A673 (cell line): ENCODE data around the gene ETV6. TPM values are rescaled to one million over a fixed set of nuclear protein-coding genes. Genes with fewer than 3 reads are reported as not detected.

ENCODE experiments used
- BruUV-seq: library from RNA; stranded (reverse); fragments of 400-500 nt; replicated peaks from 2 replicates; lab custom pipeline; 2021; lab: Mats Ljungman, UMichigan
- CTCF ChIA-PET: fragments of 300-600 bp; sonication (Branson Sonifier 250); formaldehyde crosslinking; loops from one replicate; lab custom pipeline; 2022; ENCODE audit warnings: antibody characterized with exemption; lab: Charles Lee
- POLR2A ChIA-PET: fragments of 300-600 bp; sonication (Branson Sonifier 250); formaldehyde crosslinking; loops from one replicate; lab custom pipeline; 2022; ENCODE audit warnings: antibody characterized with exemption; ENCODE audit not compliant: low non-redundant PET; lab: Charles Lee
- DNase-seq: peaks from one replicate; pipeline ENCODE4 v3.0.0-alpha.2; 2015; ENCODE audit warnings: low spot score
- H3K27ac ChIP-seq: fragments of 200-600 bp; sonication (generic); 2 replicates; pipeline ENCODE4 v1.5.1; 2016; ENCODE audit warnings: mixed run types, low read depth, mild to moderate bottlenecking, mixed read lengths, antibody characterized with exemption, low read length; ENCODE audit not compliant: poor library complexity, severe bottlenecking
- H3K27me3 ChIP-seq: fragments of 200-600 bp; sonication (generic); replicated peaks from 2 replicates; pipeline ENCODE4 v1.6.1; 2017; ENCODE audit warnings: mixed run types, low read depth, mild to moderate bottlenecking, mixed read lengths, antibody characterized with exemption, low read length; ENCODE audit not compliant: insufficient read depth, poor library complexity
- H3K36me3 ChIP-seq: fragments of 200-600 bp; sonication (generic); 2 replicates; pipeline ENCODE4 v1.6.1; 2016; ENCODE audit warnings: mixed run types, mild to moderate bottlenecking, mixed read lengths, antibody characterized with exemption, low read length; ENCODE audit not compliant: insufficient read depth, poor library complexity, severe bottlenecking
- H3K4me1 ChIP-seq: fragments of 200-600 bp; sonication (generic); 2 replicates; pipeline ENCODE4 v1.6.1; 2017; ENCODE audit warnings: mixed run types, mild to moderate bottlenecking, mixed read lengths, antibody characterized with exemption, low read length; ENCODE audit not compliant: insufficient read depth, poor library complexity, severe bottlenecking
- H3K4me3 ChIP-seq: fragments of 200-600 bp; sonication (generic); 2 replicates; pipeline ENCODE4 v1.5.1; 2016; ENCODE audit warnings: low read depth, mixed run types, mild to moderate bottlenecking, mixed read lengths, low read length; ENCODE audit not compliant: poor library complexity, severe bottlenecking
- H3K9me3 ChIP-seq: fragments of 200-600 bp; sonication (generic); 2 replicates; pipeline ENCODE4 v1.6.1; 2016; ENCODE audit warnings: mixed run types, low read depth, mild to moderate bottlenecking, mixed read lengths, antibody characterized with exemption, low read length; ENCODE audit not compliant: poor library complexity, severe bottlenecking
- CTCF ChIP-seq: fragments of 300-800, 200-600 bp; sonication (generic); conservative IDR thresholded peaks from 2 replicates; pipeline ENCODE4 v1.5.1; 2017; ENCODE audit warnings: low read depth, mild to moderate bottlenecking, antibody characterized with exemption, low read length, moderate library complexity, mixed read lengths
- EZH2 ChIP-seq: fragments of 200-600 bp; sonication (generic); IDR thresholded peaks from 2 replicates; pipeline ENCODE4 v1.6.1; 2017; ENCODE audit warnings: borderline replicate concordance, low read depth, mild to moderate bottlenecking, mixed read lengths, antibody characterized with exemption, low read length; ENCODE audit not compliant: poor library complexity, severe bottlenecking
- intact Hi-C: fragments of 100-400 bp; cut with micrococcal nuclease; formaldehyde crosslinking; loops from one replicate; pipeline ENCODE4 v1.10.0; 2022; ENCODE audit not compliant: unreplicated experiment
- total RNA-seq: library from RNA; stranded (reverse); gene quantifications from 2 replicates; pipeline ENCODE4 v1.2.3, GENCODE V29; 2021

Gene ETV6
- total RNA-seq, 1 experiment from 2014 or later = 32.4 TPM

GRCh38 chr12:11704089-11704488 is 54.6 kb downstream of the ETV6 start:
- POLR2A ChIA-PET = no interaction called here
- Histone ChIP-seq H3K36me3 (no peaks in the 10 kb centered on the region), H3K27me3 (no peaks in the 10 kb centered on the region), H3K27ac (no peak overlapping the region), H3K4me1 (no peaks in the 10 kb centered on the region), H3K9me3 (no peaks in the 10 kb centered on the region), H3K4me3 (no peak overlapping the region)
- TF ChIP-seq CTCF (no peak), EZH2 (no peak)
- no peak for DNase-seq
- CTCF ChIA-PET = no interaction called here
- no TSS peak for BruUV-seq
- intact Hi-C loops = no loop called here

GRCh38 chr12:11705010-11705409 is 55.5 kb downstream of the ETV6 start:
- intact Hi-C loops = no loop called here

GRCh38 chr12:11706509-11707379 is 57.3 kb downstream of the ETV6 start:
- Histone ChIP-seq H3K9me3 (no peaks in the 10 kb centered on the region), H3K4me1 (peaks cover 10% of the 10 kb centered on the region), H3K36me3 (no peaks in the 10 kb centered on the region), H3K27ac (no peak overlapping the region), H3K27me3 (no peaks in the 10 kb centered on the region), H3K4me3 (no peak overlapping the region)
- intact Hi-C loops = no loop called here
- CTCF ChIA-PET = no interaction called here
- no TSS peak for BruUV-seq
- no peak for DNase-seq
- TF ChIP-seq EZH2 = no peak
- TF ChIP-seq CTCF = no peak
- POLR2A ChIA-PET = no interaction called here

More at GRCh38 chr12:11705010-11705409, 55.5 kb downstream of the ETV6 start:
- Histone ChIP-seq H3K27me3 (no peaks in the 10 kb centered on the region), H3K36me3 (no peaks in the 10 kb centered on the region), H3K9me3 (no peaks in the 10 kb centered on the region), H3K4me3 (no peak overlapping the region), H3K4me1 (no peaks in the 10 kb centered on the region), H3K27ac (no peak overlapping the region)
- TF ChIP-seq CTCF = no peak
- no peak for TF ChIP-seq EZH2
- peak; percentile 19 for DNase-seq
- CTCF ChIA-PET = no interaction called here
- BruUV-seq = no TSS peak
- POLR2A ChIA-PET = no interaction called here
